Measurements from ENCODE around the gene ZMYM4.

Gene ZMYM4

DNA sequence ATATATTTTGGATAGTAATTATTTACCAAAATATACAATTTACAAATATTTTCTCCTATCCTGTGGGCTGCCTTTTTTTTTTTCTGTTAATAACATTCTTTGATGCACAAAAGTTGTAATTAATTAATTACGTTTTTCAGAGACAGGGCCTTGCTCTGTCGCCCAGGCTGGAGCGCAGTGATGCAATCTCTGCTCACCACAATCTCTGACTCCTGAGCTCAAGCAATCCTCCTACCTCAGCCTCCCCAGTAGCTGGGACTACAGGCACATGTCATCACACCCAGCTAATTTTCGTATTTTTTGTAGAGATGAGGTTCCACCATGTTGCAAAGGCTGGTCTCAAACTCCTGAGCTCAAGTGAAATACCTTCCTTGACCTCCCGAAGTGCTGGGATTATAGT, 21.3 kb upstream of the ZMYM4 start:
- no peak for TF ChIP-seq FOXP2 (optimal IDR thresholded peaks at IDR 0.05; ENCODE audit: borderline replicate concordance, extremely low read depth, extremely low read length, insufficient read depth)

DNA sequence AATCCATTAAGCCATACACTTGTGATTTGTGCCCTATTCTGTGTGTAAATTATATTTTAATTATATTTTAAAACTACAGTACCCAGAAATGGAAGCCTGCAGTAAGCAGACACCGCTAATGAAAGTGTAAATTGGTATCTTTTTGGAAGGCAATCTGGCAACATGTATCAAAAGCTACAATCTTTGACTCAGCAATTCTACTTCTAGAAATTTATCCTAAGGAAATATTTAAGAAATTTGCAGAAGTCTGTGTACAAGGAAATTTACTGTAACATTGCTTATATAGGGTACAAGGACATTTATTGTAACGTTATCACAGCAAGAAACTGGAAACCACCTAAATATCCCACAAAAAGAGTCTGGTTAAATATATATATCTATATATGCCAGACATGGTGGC, 14.6 kb upstream of the ZMYM4 start:
- TF ChIP-seq, protein P1, sequence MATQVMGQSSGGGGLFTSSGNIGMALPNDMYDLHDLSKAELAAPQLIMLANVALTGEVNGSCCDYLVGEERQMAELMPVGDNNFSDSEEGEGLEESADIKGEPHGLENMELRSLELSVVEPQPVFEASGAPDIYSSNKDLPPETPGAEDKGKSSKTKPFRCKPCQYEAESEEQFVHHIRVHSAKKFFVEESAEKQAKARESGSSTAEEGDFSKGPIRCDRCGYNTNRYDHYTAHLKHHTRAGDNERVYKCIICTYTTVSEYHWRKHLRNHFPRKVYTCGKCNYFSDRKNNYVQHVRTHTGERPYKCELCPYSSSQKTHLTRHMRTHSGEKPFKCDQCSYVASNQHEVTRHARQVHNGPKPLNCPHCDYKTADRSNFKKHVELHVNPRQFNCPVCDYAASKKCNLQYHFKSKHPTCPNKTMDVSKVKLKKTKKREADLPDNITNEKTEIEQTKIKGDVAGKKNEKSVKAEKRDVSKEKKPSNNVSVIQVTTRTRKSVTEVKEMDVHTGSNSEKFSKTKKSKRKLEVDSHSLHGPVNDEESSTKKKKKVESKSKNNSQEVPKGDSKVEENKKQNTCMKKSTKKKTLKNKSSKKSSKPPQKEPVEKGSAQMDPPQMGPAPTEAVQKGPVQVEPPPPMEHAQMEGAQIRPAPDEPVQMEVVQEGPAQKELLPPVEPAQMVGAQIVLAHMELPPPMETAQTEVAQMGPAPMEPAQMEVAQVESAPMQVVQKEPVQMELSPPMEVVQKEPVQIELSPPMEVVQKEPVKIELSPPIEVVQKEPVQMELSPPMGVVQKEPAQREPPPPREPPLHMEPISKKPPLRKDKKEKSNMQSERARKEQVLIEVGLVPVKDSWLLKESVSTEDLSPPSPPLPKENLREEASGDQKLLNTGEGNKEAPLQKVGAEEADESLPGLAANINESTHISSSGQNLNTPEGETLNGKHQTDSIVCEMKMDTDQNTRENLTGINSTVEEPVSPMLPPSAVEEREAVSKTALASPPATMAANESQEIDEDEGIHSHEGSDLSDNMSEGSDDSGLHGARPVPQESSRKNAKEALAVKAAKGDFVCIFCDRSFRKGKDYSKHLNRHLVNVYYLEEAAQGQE (IDR thresholded peaks at IDR 0.05; ENCODE audit: insufficient read depth in 1 of 2, low read depth in 2 of 2, low read length in 2 of 2), result no peak
- TF ChIP-seq TAF1 (IDR thresholded peaks at IDR 0.05; ENCODE audit: borderline replicate concordance, insufficient read depth, low read length) (no peak), SIN3A (IDR thresholded peaks at IDR 0.05; ENCODE audit: borderline replicate concordance, insufficient read depth, low read length) (no peak), FOXP2 (optimal IDR thresholded peaks at IDR 0.05; ENCODE audit: borderline replicate concordance, extremely low read depth, extremely low read length, insufficient read depth) (no peak), POLR2AphosphoS5 (IDR thresholded peaks at IDR 0.05; ENCODE audit: low read depth, low read length) (no peak)

DNA sequence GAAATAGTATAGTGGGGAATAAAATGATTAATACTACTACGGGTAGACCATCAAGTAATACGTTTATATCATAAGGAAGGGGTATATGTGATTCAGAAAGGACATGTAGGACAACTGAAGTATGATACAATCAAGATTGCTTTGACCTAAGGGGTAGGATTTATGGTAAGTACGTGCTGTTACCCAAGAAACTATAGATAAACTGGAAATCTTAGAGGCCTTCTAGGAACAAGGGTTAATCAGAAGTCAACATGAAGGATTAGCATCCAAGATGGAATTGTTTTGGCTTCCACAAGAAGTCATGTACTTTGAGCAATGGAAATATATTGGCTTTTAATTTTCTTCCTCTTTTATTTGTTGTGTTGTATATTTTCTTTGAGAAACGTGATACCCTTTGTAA, 13.2 kb upstream of the ZMYM4 start:
- TF ChIP-seq, protein P1 (IDR thresholded peaks at IDR 0.05; ENCODE audit: insufficient read depth in 1 of 2, low read depth in 2 of 2, low read length in 2 of 2), result no peak
- TF ChIP-seq FOXP2 (optimal IDR thresholded peaks at IDR 0.05; ENCODE audit: borderline replicate concordance, extremely low read depth, extremely low read length, insufficient read depth) (no peak), SIN3A (IDR thresholded peaks at IDR 0.05; ENCODE audit: borderline replicate concordance, insufficient read depth, low read length) (no peak), POLR2AphosphoS5 (IDR thresholded peaks at IDR 0.05; ENCODE audit: low read depth, low read length) (no peak), TAF1 (IDR thresholded peaks at IDR 0.05; ENCODE audit: borderline replicate concordance, insufficient read depth, low read length) (no peak)

DNA sequence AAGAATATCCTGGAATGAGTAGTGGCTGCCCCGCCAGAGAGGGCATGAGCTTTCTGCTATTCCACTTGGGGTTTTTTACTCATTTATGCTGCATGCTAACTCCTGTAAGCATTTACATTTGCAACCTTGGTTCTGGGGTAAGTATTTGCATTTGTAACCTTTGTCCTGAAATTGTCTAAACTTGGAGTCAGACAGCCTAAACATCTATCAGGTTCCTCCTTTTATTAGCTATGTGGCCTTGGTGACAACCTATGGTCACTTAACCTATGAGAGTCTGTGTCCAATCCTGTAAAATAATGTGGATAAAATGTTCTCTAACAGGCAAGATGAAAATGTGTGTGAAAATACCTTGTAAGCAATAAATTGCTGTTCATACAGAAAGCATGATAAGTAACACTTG, 8.9 kb upstream of the ZMYM4 start:
- TF ChIP-seq TAF1 (IDR thresholded peaks at IDR 0.05; ENCODE audit: borderline replicate concordance, insufficient read depth, low read length), result no peak
- TF ChIP-seq FOXP2 (optimal IDR thresholded peaks at IDR 0.05; ENCODE audit: borderline replicate concordance, extremely low read depth, extremely low read length, insufficient read depth), result no peak
- TF ChIP-seq, protein P1 (IDR thresholded peaks at IDR 0.05; ENCODE audit: insufficient read depth in 1 of 2, low read depth in 2 of 2, low read length in 2 of 2), result no peak
- no peak for TF ChIP-seq POLR2AphosphoS5 (IDR thresholded peaks at IDR 0.05; ENCODE audit: low read depth, low read length)
- TF ChIP-seq SIN3A (IDR thresholded peaks at IDR 0.05; ENCODE audit: borderline replicate concordance, insufficient read depth, low read length), result no peak

DNA sequence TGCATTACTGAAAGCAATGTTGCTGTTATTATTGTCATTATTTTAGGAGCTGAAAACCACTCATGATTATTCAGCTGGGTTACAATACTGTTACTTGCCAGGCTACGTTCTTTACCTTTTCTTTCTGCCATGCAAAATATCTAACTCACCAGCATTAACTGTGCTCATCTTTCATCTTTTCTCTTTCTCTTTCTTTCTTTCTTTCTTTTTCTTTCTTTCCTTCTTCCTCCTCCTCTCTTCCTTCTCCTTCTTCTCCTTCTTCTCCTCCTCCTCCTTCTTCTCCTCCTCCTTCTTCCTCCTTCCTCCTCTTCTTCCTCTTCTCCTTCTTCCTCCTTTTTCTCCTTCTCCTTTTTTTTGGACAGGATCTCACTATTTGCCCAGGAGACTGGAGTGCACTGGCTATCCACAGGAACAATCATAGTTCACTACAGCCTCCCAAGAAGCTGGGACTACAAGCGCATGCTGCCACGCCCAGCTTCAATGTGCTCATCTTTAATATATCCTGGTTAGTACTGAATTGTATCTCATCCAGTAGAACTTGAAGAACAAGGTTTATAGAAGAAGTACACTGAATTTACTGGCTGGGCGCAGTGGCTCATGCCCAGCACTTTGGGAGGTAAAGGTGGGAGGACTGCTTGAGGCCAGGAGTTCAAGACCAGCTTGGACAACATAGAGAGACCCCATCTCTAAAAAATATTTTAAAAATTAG, 6.9 kb upstream of the ZMYM4 start:
- TF ChIP-seq TAF1 (IDR thresholded peaks at IDR 0.05; ENCODE audit: borderline replicate concordance, insufficient read depth, low read length) (no peak), FOXP2 (optimal IDR thresholded peaks at IDR 0.05; ENCODE audit: borderline replicate concordance, extremely low read depth, extremely low read length, insufficient read depth) (no peak), SIN3A (IDR thresholded peaks at IDR 0.05; ENCODE audit: borderline replicate concordance, insufficient read depth, low read length) (no peak), POLR2AphosphoS5 (IDR thresholded peaks at IDR 0.05; ENCODE audit: low read depth, low read length) (no peak)
- TF ChIP-seq, protein P1 (IDR thresholded peaks at IDR 0.05; ENCODE audit: insufficient read depth in 1 of 2, low read depth in 2 of 2, low read length in 2 of 2), result no peak
